K562 (cell line): ENCODE measurements around the gene FUT2. TPM values are rescaled to one million over a fixed set of nuclear protein-coding genes. Genes with fewer than 3 reads are reported as not detected.
A peak's percentile ranks its signal among the peaks of the same experiment; 100 is the strongest.

ENCODE experiments used
- ADNP ChIP-seq: fragments of 200-800 bp; sonication (Bioruptor generic); IDR thresholded peaks from 2 replicates; pipeline ENCODE4 v1.6.1; 2016; ENCODE audit warnings: missing genetic modification characterization, missing compliant biosample characterization
- ARID1B ChIP-seq: fragments of 450-650 bp; IDR thresholded peaks from 2 replicates; pipeline ENCODE4 v1.6.1; 2016; ENCODE audit warnings: antibody characterized with exemption, mild to moderate bottlenecking, inconsistent platforms
- ATF1 ChIP-seq, 2 experiments: fragments of 450-650 bp in 1 of 2; IDR thresholded peaks; 2 replicates each; pipeline ENCODE4 v1.6.1; 2016; ENCODE audit warnings: missing compliant biosample characterization in 1 of 2, missing genetic modification characterization in 1 of 2
- CXXC5 ChIP-seq: fragments of 250-450 bp; sonication (Bioruptor Pico); IDR thresholded peaks from 2 replicates; pipeline ENCODE4 v1.8.0; 2022; ENCODE audit warnings: inconsistent platforms, mild to moderate bottlenecking, moderate library complexity
- L3MBTL2 ChIP-seq: fragments of 450-650 bp; IDR thresholded peaks from 2 replicates; pipeline ENCODE4 v1.6.1; 2016; ENCODE audit warnings: mild to moderate bottlenecking, moderate library complexity
- MCM2 ChIP-seq: fragments of 450-650 bp; IDR thresholded peaks from 2 replicates; pipeline ENCODE4 v1.6.1; 2017; ENCODE audit warnings: low read depth, mild to moderate bottlenecking
- RBFOX2 ChIP-seq: fragments of 200-400 bp; formaldehyde crosslinking; IDR thresholded peaks from 2 replicates; pipeline ENCODE4 v1.6.1; 2017; ENCODE audit warnings: low read depth, mild to moderate bottlenecking, low read length, moderate library complexity
- RCOR1 ChIP-seq, 2 experiments: IDR thresholded peaks; 2 replicates each; pipeline ENCODE4 v1.6.1; 2012; ENCODE audit warnings: low read depth in 2 of 2, low read length in 2 of 2, borderline replicate concordance in 1 of 2, improper control_type of control experiment in 1 of 2
- SUPT5H ChIP-seq: fragments of 450-650 bp; IDR thresholded peaks from 2 replicates; pipeline ENCODE4 v1.6.1; 2016
- TEAD1 ChIP-seq, 2 experiments: fragments of 450-650 bp in 1 of 2; sonication (generic) in 1 of 2; formaldehyde crosslinking; IDR thresholded peaks; 2 replicates each; pipeline versions ENCODE4 v1.4.0 to v1.8.0; 2020 to 2022; ENCODE audit warnings: mild to moderate bottlenecking in 2 of 2, missing genetic modification reagents in 1 of 2
- TEAD4 ChIP-seq, 2 experiments: sonication (generic) in 1 of 2; formaldehyde crosslinking in 1 of 2; IDR thresholded peaks; 2 replicates each; pipeline versions ENCODE4 v1.6.1 to v1.8.0; 2012 to 2022; ENCODE audit warnings: borderline replicate concordance in 1 of 2, inconsistent platforms in 1 of 2, low read length in 1 of 2, mild to moderate bottlenecking in 1 of 2, missing genetic modification reagents in 1 of 2
- XRCC4 ChIP-seq: IDR thresholded peaks from one replicate; pipeline ENCODE4 v1.6.1; 2011; ENCODE audit not compliant: insufficient read depth, insufficient read length; ENCODE audit errors: extremely low read depth
- ZFP36 ChIP-seq: fragments of 150-350 bp; IDR thresholded peaks from 2 replicates; pipeline ENCODE4 v1.6.1; 2018; ENCODE audit warnings: low read length, low read depth; ENCODE audit not compliant: partially characterized antibody
- ZKSCAN8 ChIP-seq: fragments of 200-800 bp; sonication (Bioruptor generic); IDR thresholded peaks from 2 replicates; pipeline ENCODE4 v1.6.1; 2016; ENCODE audit warnings: missing genetic modification characterization, missing compliant biosample characterization
- ZNF121 ChIP-seq: sonication (generic); formaldehyde crosslinking; conservative IDR thresholded peaks from 2 replicates; pipeline ENCODE4 v1.8.0; 2022; ENCODE audit warnings: missing genetic modification reagents
- polyA plus RNA-seq, 8 experiments: library from polyadenylated mRNA; depleted of rRNA in 4 of 8; stranded (reverse) in 5 of 8; unstranded in 3 of 8; fragments of >200 nt; fragmentation: Nextera tagmentation in 2 of 8; fragmentation: Illumina TruSeq in 1 of 8; extraction: Ambion mirVana in 2 of 8; extraction: Trizol in 1 of 8; gene quantifications; 2 replicates each; pipeline versions ENCODE4 v1.2.1 to v1.2.3, GENCODE V29; 2011 to 2014; ENCODE audit warnings: inconsistent platforms in 1 of 8, missing spikeins in 1 of 8
- total RNA-seq, 7 experiments: library from RNA; depleted of rRNA in 6 of 7; stranded (reverse); fragments of >200 nt in 6 of 7; fragmentation: Illumina TruSeq in 2 of 7; extraction: Trizol in 2 of 7; gene quantifications; 2 replicates each; pipeline versions ENCODE4 v1.2.1 to v1.2.3, GENCODE V29; 2011 to 2021; ENCODE audit warnings: low replicate concordance in 1 of 7
- TF ChIP-seq, protein P1 (sequence below): sonication (generic); formaldehyde crosslinking; IDR thresholded peaks from 2 replicates; pipeline ENCODE4 v1.9.0; 2022; ENCODE audit warnings: mild to moderate bottlenecking, missing genetic modification reagents
- TF ChIP-seq, protein P2 (sequence below): sonication (generic); formaldehyde crosslinking; IDR thresholded peaks from 2 replicates; pipeline ENCODE4 v1.8.0; 2022; ENCODE audit warnings: mild to moderate bottlenecking, missing genetic modification reagents
- TF ChIP-seq, protein P3 (sequence below): conservative IDR thresholded peaks from 2 replicates; pipeline ENCODE4 v1.6.1; 2011; ENCODE audit warnings: low read depth, mild to moderate bottlenecking, low read length; ENCODE audit not compliant: control insufficient read depth
- TF ChIP-seq, protein P4 (sequence below): fragments of 200-800 bp; sonication (Bioruptor generic); IDR thresholded peaks from 2 replicates; pipeline ENCODE4 v1.6.1; 2017; ENCODE audit warnings: missing genetic modification characterization, missing compliant biosample characterization
- TF ChIP-seq, protein P5 (sequence below), 3 experiments: IDR thresholded peaks in 2 of 3; conservative IDR thresholded peaks in 1 of 3; 2 replicates each; pipeline ENCODE4 v1.5.1; 2011 to 2012; ENCODE audit warnings: low read length in 3 of 3, mild to moderate bottlenecking in 3 of 3, control low read depth in 2 of 3, improper control_type of control experiment in 1 of 3, inconsistent platforms in 1 of 3, low read depth in 1 of 3, mixed read lengths in 1 of 3, moderate library complexity in 1 of 3; ENCODE audit not compliant: insufficient read depth in 2 of 3

The FUT2 gene
- total and polyA plus RNA-seq, 9 of the 15 experiments (the other 6 are each of a cell fraction or from before 2014, with no cell fraction given): 0.03 to 0.04 TPM; not detected in 7

DNA sequence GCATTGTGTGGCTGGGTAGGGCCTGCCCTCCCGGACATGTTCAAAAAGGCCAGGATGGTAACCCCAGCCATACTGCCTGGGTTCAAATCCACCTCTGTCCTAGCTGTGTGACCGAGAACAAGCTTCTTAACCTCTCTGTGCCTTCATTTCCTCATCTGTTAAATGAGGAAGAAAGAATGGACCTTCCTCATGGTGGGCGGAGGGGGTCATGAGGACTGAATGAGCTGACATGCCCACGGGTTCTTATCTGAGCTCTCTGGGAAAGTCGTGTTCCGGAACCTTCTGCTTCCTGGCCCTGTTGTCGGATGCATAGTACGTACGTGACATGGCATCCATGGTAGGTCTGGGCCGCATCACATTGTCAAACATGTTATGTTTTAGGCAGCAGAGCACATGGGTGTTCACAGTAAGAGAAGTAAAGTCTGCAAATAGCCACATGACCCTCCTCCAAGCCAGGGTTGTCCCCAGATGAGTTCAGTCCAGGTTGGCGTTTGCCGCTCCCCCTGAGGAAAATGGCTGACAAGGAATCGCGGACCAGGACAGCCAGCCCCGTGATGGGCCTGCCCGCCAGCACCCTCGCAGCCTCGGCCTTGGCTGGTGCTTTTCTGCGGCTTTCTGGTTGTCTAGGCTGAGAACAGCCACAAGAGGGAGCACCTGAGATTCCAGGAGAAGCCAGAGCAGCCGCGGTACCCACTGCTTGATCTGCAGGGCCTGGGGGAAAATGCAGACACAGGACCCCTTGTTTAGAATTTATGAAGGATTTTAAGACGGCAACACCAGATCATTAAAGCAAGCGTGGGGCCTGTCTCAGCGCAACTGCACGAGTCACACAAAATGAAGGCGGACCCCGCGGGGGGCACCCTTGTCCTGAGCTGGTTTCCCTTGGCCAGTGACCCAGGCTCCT, 20.6 kb upstream of the FUT2 start (continued):
- TF ChIP-seq RBFOX2 (0 out of 2 replicates have a peak, but pooled peaks have one; percentile 25), ATF1 (CRISPR knock-in tag; IDR thresholded peaks at IDR 0.05) (no peak), ATF1 (tag; IDR thresholded peaks at IDR 0.05) (0 out of 2 replicates have a peak, but pooled peaks have one; percentile 7), XRCC4 (no peak), TEAD4 (IDR thresholded peaks at IDR 0.05; ENCODE audit: low read length) (peak; percentile 48), TEAD4 (CRISPR knock-in tag; IDR thresholded peaks at IDR 0.05; ENCODE audit: borderline replicate concordance) (peak; percentile 77), TEAD1 (CRISPR knock-in tag; IDR thresholded peaks at IDR 0.05) (peak in 1 of 2 experiments; percentile 93; a peak in 2 of 4 replicates), ZFP36 (peak; percentile 55), SUPT5H (no peak), ARID1B (no peak), ADNP (tag) (no peak), ZKSCAN8 (no peak), CXXC5 (0 out of 2 replicates have a peak, but pooled peaks have one; percentile 27), RCOR1 (IDR thresholded peaks at IDR 0.05; ENCODE audit: borderline replicate concordance in 1 of 2, low read depth in 2 of 2, low read length in 2 of 2) (peak in 1 of 2 experiments; percentile 42; a peak in 1 of 4 replicates), L3MBTL2 (0 out of 2 replicates have a peak, but pooled peaks have one; percentile 30), MCM2 (no peak), ZNF121 (peak; percentile 64; the same call in 1 of the 2 replicates)
- TF ChIP-seq, protein P1, sequence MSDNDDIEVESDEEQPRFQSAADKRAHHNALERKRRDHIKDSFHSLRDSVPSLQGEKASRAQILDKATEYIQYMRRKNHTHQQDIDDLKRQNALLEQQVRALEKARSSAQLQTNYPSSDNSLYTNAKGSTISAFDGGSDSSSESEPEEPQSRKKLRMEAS: peak; percentile 41; the same call in 1 of the 2 replicates
- TF ChIP-seq, protein P2, sequence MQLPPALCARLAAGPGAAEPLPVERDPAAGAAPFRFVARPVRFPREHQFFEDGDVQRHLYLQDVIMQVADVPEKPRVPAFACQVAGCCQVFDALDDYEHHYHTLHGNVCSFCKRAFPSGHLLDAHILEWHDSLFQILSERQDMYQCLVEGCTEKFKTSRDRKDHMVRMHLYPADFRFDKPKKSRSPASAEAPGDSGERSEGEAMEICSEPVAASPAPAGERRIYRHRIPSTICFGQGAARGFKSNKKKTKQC (CRISPR knock-in tag): 0 out of 2 replicates have a peak, but pooled peaks have one; percentile 53
- TF ChIP-seq, protein P3, sequence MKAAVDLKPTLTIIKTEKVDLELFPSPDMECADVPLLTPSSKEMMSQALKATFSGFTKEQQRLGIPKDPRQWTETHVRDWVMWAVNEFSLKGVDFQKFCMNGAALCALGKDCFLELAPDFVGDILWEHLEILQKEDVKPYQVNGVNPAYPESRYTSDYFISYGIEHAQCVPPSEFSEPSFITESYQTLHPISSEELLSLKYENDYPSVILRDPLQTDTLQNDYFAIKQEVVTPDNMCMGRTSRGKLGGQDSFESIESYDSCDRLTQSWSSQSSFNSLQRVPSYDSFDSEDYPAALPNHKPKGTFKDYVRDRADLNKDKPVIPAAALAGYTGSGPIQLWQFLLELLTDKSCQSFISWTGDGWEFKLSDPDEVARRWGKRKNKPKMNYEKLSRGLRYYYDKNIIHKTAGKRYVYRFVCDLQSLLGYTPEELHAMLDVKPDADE: 0 out of 2 replicates have a peak, but pooled peaks have one; percentile 36
- TF ChIP-seq, protein P4, sequence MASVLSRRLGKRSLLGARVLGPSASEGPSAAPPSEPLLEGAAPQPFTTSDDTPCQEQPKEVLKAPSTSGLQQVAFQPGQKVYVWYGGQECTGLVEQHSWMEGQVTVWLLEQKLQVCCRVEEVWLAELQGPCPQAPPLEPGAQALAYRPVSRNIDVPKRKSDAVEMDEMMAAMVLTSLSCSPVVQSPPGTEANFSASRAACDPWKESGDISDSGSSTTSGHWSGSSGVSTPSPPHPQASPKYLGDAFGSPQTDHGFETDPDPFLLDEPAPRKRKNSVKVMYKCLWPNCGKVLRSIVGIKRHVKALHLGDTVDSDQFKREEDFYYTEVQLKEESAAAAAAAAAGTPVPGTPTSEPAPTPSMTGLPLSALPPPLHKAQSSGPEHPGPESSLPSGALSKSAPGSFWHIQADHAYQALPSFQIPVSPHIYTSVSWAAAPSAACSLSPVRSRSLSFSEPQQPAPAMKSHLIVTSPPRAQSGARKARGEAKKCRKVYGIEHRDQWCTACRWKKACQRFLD: no peak
- TF ChIP-seq, protein P5, sequence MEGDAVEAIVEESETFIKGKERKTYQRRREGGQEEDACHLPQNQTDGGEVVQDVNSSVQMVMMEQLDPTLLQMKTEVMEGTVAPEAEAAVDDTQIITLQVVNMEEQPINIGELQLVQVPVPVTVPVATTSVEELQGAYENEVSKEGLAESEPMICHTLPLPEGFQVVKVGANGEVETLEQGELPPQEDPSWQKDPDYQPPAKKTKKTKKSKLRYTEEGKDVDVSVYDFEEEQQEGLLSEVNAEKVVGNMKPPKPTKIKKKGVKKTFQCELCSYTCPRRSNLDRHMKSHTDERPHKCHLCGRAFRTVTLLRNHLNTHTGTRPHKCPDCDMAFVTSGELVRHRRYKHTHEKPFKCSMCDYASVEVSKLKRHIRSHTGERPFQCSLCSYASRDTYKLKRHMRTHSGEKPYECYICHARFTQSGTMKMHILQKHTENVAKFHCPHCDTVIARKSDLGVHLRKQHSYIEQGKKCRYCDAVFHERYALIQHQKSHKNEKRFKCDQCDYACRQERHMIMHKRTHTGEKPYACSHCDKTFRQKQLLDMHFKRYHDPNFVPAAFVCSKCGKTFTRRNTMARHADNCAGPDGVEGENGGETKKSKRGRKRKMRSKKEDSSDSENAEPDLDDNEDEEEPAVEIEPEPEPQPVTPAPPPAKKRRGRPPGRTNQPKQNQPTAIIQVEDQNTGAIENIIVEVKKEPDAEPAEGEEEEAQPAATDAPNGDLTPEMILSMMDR (IDR thresholded peaks at IDR 0.05 in 2 of 3, conservative IDR thresholded peaks at IDR 0.05 in 1 of 3; ENCODE audit: insufficient read depth in 2 of 3, low read depth in 1 of 3, low read length in 3 of 3): peak; percentile 90 to 92 (median 92)
